ENCODE measurements around the gene CROCC. TPM values are rescaled to one million over a fixed set of nuclear protein-coding genes. Genes with fewer than 3 reads are reported as not detected.
"Not testable (repeated sequence)": the region's sequence is repeated elsewhere in the genome, so short reads cannot be mapped to it uniquely, and the experiment has no call there.

The CROCC gene
- total RNA-seq, 1 donor from 2014 or later: 40.1 TPM

DNA sequence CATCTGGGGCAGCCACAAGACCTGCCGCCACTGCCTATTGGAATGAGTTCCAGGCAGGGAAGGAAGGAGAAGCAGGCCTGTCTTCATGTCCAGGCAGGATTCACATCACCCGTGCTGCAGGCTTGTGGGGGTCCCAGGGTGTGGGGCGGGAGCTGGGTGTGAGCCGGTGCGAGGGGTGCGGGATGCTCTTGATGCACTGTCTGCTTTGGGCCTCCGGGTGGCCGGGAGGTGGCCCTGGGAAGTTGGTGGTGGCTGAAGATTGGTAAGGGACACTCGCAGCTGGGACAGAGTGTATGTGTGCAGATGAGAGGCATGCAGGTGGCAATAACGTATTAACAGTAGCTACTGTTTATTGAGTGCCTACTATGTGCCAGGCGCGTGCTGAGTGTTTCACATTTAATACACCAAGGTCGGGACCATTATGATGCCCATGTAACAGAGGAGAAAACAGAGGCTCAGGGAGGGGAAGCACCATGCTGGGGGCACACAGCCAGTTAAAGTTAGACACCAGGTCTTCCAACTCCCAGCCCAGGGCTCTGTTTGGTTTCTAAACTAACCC, 3.3 kb downstream of the CROCC start:
- no peaks in the 10 kb centered on the region for H3K9me3 Mint-ChIP-seq
- H3K27ac Mint-ChIP-seq: peak overlapping the region; percentile 58
- no peaks in the 10 kb centered on the region for H3K27me3 Mint-ChIP-seq
- H3K4me3 Mint-ChIP-seq: peak overlapping the region; percentile 54
- no peak for DNase-seq (ENCODE audit: extremely low spot score, unreplicated experiment)
- H3K4me1 Mint-ChIP-seq (ENCODE audit: unreplicated experiment): peaks cover 40% of the 10 kb centered on the region
- H3K36me3 Mint-ChIP-seq: no peaks in the 10 kb centered on the region
- TF ChIP-seq, protein P1, sequence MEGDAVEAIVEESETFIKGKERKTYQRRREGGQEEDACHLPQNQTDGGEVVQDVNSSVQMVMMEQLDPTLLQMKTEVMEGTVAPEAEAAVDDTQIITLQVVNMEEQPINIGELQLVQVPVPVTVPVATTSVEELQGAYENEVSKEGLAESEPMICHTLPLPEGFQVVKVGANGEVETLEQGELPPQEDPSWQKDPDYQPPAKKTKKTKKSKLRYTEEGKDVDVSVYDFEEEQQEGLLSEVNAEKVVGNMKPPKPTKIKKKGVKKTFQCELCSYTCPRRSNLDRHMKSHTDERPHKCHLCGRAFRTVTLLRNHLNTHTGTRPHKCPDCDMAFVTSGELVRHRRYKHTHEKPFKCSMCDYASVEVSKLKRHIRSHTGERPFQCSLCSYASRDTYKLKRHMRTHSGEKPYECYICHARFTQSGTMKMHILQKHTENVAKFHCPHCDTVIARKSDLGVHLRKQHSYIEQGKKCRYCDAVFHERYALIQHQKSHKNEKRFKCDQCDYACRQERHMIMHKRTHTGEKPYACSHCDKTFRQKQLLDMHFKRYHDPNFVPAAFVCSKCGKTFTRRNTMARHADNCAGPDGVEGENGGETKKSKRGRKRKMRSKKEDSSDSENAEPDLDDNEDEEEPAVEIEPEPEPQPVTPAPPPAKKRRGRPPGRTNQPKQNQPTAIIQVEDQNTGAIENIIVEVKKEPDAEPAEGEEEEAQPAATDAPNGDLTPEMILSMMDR (conservative IDR thresholded peaks at IDR 0.05): peak; percentile 43

DNA sequence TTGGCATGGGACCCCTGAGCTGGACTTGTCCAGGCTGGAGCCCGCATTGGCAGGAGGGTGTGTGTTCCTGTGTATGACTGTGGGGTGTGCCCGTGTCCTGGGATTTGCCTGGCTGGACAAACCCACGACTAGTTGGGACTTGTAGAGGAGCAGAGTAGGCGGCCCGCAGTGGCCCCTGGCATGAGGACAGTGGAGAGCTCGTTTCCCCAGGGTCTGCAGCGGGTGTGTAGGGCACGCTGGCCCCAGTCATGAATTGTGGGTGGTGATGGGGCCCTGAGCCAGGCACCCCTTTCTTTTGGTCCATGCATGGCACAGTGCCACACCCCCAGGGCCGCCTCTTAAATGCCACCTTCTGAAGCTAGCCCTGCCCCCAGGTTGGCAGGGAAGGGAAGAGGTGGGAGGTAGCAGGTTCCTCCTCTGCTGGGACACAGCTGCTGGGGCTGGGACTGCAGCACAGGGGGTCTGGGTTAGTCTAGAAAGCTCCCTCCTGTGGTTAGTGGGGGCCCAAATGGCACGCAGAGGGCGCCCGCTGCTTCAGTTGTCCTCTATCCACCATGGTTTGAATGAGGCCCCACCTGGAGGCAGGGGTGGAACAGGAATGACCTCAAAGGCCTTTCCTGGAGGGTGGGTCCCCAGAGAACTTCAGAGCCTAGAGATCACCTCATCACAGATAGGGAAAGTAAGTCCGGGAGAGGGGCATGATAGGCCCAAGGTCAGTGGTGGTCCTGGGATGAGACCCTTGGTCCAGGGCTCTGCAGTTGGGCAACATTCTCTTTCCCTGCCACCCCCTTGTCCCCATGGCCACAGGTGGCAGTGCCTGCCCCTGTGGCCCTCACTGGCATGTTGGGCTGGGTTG, 4.1 kb downstream of the CROCC start:
- H3K4me1 Mint-ChIP-seq (ENCODE audit: unreplicated experiment): peaks cover 40% of the 10 kb centered on the region
- no peaks in the 10 kb centered on the region for H3K36me3 Mint-ChIP-seq
- no peak overlapping the region for H3K27ac Mint-ChIP-seq
- H3K4me3 Mint-ChIP-seq: no peak overlapping the region
- no peak for DNase-seq (ENCODE audit: extremely low spot score, unreplicated experiment)
- no peaks in the 10 kb centered on the region for H3K9me3 Mint-ChIP-seq
- H3K27me3 Mint-ChIP-seq: no peaks in the 10 kb centered on the region
- TF ChIP-seq, protein P1 (conservative IDR thresholded peaks at IDR 0.05): no peak

DNA sequence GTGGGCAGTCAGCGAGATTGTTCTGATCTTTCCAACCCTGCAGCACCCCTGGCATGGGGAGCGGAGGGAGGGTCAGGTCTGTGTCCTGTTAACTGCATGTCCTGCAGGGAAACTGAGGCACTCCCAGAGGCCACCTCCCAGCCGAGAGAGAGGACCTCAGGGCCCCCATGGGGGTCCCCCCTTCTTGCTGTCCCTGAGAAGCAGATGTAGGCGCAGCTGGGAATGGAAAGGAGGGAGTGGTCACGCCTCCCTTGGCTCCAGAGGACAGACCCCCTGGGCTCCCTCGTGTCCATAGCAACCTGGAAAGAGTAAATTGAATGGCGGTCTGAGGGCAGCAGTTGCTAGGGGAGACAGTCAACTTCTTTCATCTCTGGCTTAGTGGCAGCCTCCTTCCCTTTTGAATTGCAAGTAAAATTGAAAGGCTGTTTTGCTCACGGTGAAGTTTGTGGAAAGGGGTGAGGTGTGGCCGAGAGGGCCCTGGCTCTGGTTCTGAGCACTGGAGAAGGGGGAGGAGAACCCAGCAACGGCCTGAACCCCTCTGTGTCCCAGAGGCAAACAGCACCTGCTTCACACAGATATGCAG, 4.9 kb downstream of the CROCC start:
- Mint-ChIP-seq H3K4me3 (peak overlapping the region; percentile 50), H3K4me1 (ENCODE audit: unreplicated experiment) (peaks cover 36% of the 10 kb centered on the region), H3K27me3 (no peaks in the 10 kb centered on the region), H3K36me3 (no peaks in the 10 kb centered on the region), H3K27ac (peak overlapping the region; percentile 61), H3K9me3 (no peaks in the 10 kb centered on the region)
- DNase-seq (ENCODE audit: extremely low spot score, unreplicated experiment): no peak
- TF ChIP-seq, protein P1 (conservative IDR thresholded peaks at IDR 0.05): no peak

DNA sequence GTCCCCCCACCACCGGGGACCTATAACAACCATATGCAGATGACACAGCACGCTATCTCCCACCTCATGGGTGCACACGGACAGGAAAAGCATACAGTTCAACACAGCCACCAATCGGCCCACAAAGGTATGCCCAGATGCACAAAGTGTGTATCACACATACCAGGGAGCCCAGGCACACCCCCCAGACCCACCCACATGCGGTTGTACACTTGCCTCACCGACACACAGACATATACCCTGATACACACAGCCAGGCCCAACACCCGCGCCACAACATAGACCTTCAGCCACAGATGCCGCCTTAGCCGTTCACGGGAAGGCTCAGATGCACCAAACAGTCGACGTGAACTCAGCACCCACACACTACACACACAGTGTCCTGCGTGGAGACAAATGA, 5.5 kb downstream of the CROCC start:
- H3K27me3 Mint-ChIP-seq: no peaks in the 10 kb centered on the region
- H3K4me1 Mint-ChIP-seq (ENCODE audit: unreplicated experiment): peaks cover 33% of the 10 kb centered on the region
- no peak for DNase-seq (ENCODE audit: extremely low spot score, unreplicated experiment)
- H3K9me3 Mint-ChIP-seq: no peaks in the 10 kb centered on the region
- TF ChIP-seq, protein P1 (conservative IDR thresholded peaks at IDR 0.05): no peak
- peak overlapping the region; percentile 9 for H3K4me3 Mint-ChIP-seq
- H3K36me3 Mint-ChIP-seq: no peaks in the 10 kb centered on the region
- peak overlapping the region; percentile 61 for H3K27ac Mint-ChIP-seq

DNA sequence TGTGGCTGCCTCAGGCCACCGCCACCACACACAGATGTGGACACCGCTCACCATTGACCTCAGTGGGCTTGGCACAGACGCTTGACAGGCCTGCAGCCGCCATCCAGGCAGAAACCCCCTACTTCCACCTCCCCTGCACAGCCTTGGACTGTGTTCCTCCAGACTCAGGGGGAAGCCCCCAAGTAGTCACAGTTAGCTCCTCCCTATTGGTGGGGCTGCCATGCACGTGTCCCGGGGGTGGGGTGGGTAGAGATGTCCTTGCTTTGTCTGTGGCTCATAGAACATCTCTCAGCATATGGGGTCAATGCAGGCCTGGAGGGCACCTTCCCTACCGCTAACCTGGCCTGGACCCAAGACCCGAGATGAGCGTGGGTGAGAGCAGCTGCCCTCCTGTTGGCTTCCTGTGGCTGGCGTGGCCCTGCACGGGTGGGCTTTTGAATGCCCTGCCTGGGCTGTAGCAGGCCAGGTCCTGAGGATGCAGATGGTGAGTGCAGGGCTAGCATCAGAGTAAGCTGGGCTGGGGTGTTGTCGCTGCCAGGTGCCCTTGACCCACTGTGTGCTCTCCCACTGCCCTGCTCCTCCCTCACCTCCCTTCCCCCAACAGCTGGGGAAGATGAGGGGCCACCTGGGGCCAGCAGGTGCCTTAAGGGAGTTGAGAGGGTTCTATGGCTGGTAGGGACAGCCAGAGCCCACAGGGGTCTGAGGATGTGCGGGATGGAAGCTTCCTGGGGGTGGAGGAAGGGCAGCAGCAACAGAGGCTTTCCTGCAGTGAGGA, 6.2 kb downstream of the CROCC start:
- DNase-seq (ENCODE audit: extremely low spot score, unreplicated experiment): no peak
- Mint-ChIP-seq H3K4me1 (ENCODE audit: unreplicated experiment) (peaks cover 33% of the 10 kb centered on the region), H3K27me3 (no peaks in the 10 kb centered on the region), H3K9me3 (no peaks in the 10 kb centered on the region), H3K4me3 (no peak overlapping the region), H3K27ac (no peak overlapping the region), H3K36me3 (no peaks in the 10 kb centered on the region)
- TF ChIP-seq, protein P1 (conservative IDR thresholded peaks at IDR 0.05): no peak

DNA sequence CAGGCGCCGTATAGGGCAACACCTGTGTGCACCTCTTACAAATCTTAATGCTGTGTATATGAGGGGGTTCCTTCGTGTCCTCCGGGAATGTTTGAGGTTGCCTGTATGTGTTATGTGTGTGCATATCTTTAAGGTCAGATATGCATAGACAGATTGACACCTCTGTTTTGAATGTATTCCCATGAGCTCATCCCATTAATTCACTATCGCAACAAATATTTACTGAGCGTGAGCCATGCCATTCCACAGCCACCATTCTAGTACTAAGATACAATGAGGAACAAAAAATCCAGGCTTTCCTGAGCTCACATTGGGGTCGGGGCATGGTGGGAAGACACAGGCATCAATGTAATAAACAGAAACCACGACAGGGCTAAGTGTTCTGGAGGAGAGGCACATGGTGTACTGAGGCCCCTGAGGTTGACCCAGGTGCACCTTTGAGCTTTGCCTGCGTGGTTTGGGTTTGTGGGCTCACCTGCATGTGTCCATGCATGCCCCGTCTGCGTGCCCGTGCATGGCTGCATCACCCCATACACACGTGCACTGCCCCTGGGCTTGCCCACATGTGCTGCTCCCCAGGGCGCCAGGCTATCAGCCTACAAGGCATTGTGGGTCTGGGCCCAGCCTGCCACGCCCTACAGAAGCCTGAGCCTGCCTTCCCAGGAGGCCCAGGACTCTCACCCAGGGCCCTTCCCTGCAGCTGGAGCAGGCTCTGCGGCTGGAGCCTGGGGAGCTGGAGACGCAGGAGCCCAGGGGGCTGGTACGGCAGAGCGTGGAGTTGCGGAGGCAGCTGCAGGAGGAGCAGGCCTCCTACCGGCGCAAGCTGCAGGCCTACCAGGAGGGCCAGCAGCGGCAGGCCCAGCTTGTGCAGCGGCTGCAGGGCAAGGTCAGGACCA, 7.7 kb downstream of the CROCC start:
- H3K27ac Mint-ChIP-seq; DNase-seq (ENCODE audit: extremely low spot score, unreplicated experiment): not testable (repeated sequence)

DNA sequence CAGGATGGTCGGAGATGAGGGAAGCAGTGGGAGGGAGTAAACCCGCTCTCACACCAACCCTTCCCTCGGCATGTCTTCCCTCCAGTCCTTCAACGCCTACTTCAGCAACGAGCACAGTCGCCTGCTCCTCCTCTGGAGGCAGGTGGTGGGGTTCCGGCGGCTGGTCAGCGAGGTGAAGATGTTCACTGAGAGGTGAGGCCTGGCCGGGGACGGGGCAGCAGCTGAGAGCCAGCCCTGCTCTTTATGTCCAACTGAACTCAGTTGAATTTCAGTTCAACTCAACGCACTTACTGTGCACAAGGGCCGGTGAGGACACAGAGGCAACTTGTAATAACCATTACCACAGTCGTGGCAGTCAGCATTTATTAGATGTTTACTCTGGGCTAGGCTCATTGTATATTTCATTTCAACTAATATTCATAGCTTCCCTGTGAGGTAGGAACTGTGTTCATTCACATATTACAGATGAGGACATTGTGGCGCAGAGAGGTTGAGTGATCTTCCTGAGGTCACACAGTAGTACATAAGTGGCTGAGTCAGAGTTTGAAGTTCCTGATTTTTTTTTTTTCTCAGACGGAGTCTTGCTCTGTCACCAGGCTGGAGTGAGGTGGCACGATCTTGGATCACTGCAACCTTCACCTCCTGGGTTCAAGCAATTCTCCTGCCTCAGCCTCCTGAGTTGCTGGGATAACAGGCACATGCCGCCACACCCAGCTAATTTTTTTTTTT, 9.6 kb downstream of the CROCC start:
- not testable (repeated sequence) for H3K27me3 Mint-ChIP-seq, H3K9me3 Mint-ChIP-seq

More for the DNA sequence above, 7.7 kb downstream of the CROCC start:
- not testable (repeated sequence) for H3K27me3 Mint-ChIP-seq, H3K9me3 Mint-ChIP-seq, H3K36me3 Mint-ChIP-seq, H3K4me3 Mint-ChIP-seq
- H3K4me1 Mint-ChIP-seq (ENCODE audit: unreplicated experiment): peaks cover 28% of the 10 kb centered on the region

More for the DNA sequence above, 9.6 kb downstream of the CROCC start:
- H3K4me3 Mint-ChIP-seq; H3K36me3 Mint-ChIP-seq; H3K27ac Mint-ChIP-seq; DNase-seq (ENCODE audit: extremely low spot score, unreplicated experiment): not testable (repeated sequence)
- peaks cover 15% of the 10 kb centered on the region for H3K4me1 Mint-ChIP-seq (ENCODE audit: unreplicated experiment)

All from type B pancreatic cell (in vitro differentiated cells).